HL-60 (cell line): Measurements from ENCODE around the gene LUM.

Source experiments
- GABPA ChIP-seq: IDR thresholded peaks from 2 replicates; pipeline ENCODE4 v1.6.1; 2012; ENCODE audit warnings: low read depth
- POLR2AphosphoS5 ChIP-seq: IDR thresholded peaks from 2 replicates; pipeline ENCODE4 v1.6.1; 2012; ENCODE audit warnings: low read depth
- TF ChIP-seq, protein P1 (sequence below): IDR thresholded peaks from one replicate; pipeline ENCODE4 v1.5.1; 2011; ENCODE audit warnings: low read length, control low read depth, inconsistent platforms; ENCODE audit not compliant: insufficient read depth

DNA sequence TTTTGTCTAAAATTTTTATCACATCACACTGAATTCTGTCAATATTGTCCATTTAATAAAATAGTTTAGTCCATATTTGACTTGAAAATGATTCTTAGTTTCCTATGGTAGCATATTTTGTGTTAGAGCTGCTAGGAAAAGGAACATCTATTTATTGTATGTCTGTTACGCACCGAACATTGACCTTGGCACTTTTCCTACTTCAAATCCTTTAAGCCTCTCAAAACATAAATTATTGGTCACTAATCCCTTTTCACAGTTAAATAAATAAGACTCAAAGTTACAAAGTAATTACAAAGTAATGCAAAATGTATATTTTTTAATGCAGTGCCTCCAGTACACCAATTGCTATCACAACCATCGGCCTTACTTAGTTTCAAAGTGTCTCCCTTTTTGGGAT lies 42.8 kb upstream of the LUM start:
- TF ChIP-seq, protein P1, sequence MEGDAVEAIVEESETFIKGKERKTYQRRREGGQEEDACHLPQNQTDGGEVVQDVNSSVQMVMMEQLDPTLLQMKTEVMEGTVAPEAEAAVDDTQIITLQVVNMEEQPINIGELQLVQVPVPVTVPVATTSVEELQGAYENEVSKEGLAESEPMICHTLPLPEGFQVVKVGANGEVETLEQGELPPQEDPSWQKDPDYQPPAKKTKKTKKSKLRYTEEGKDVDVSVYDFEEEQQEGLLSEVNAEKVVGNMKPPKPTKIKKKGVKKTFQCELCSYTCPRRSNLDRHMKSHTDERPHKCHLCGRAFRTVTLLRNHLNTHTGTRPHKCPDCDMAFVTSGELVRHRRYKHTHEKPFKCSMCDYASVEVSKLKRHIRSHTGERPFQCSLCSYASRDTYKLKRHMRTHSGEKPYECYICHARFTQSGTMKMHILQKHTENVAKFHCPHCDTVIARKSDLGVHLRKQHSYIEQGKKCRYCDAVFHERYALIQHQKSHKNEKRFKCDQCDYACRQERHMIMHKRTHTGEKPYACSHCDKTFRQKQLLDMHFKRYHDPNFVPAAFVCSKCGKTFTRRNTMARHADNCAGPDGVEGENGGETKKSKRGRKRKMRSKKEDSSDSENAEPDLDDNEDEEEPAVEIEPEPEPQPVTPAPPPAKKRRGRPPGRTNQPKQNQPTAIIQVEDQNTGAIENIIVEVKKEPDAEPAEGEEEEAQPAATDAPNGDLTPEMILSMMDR, result no peak
- TF ChIP-seq POLR2AphosphoS5 (no peak), GABPA (no peak)
